ENCODE measurements around the gene GIGYF2.

DNA sequence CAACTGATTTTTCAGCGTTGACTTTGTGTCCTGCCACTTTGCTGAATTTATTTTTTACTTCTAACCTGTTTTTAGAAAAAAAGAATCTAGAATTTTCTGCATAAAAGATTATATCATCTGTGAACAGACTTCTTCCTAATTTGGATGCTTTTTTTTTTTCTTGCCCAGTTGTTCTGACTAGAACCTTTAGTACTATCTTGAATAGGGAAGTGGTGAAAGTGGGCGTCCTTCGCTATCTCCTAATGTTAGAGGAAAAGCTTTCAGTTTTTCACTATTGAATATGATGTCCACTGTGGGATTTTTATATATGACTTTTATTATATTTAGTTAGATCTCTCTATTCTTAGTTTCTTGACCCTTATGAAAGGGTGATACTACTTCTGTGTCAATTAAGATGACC is 105.0 kb downstream of the GIGYF2 start:
- TF ChIP-seq, protein P1, sequence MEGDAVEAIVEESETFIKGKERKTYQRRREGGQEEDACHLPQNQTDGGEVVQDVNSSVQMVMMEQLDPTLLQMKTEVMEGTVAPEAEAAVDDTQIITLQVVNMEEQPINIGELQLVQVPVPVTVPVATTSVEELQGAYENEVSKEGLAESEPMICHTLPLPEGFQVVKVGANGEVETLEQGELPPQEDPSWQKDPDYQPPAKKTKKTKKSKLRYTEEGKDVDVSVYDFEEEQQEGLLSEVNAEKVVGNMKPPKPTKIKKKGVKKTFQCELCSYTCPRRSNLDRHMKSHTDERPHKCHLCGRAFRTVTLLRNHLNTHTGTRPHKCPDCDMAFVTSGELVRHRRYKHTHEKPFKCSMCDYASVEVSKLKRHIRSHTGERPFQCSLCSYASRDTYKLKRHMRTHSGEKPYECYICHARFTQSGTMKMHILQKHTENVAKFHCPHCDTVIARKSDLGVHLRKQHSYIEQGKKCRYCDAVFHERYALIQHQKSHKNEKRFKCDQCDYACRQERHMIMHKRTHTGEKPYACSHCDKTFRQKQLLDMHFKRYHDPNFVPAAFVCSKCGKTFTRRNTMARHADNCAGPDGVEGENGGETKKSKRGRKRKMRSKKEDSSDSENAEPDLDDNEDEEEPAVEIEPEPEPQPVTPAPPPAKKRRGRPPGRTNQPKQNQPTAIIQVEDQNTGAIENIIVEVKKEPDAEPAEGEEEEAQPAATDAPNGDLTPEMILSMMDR (IDR thresholded peaks at IDR 0.05; ENCODE audit: low read depth, low read length, missing input control): no peak
- TF ChIP-seq EGR1 (IDR thresholded peaks at IDR 0.05; ENCODE audit: low read depth in 2 of 2) (no peak), FOXA1 (IDR thresholded peaks at IDR 0.05) (no peak), TAF1 (conservative IDR thresholded peaks at IDR 0.05) (no peak), RAD21 (IDR thresholded peaks at IDR 0.05) (no peak), GABPA (IDR thresholded peaks at IDR 0.05 in 1 of 2, conservative IDR thresholded peaks at IDR 0.05 in 1 of 2) (no peak), SP1 (IDR thresholded peaks at IDR 0.05) (no peak), RXRA (IDR thresholded peaks at IDR 0.05) (no peak)
- TF ChIP-seq, protein P2, sequence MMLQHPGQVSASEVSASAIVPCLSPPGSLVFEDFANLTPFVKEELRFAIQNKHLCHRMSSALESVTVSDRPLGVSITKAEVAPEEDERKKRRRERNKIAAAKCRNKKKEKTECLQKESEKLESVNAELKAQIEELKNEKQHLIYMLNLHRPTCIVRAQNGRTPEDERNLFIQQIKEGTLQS (IDR thresholded peaks at IDR 0.05): no peak
- TF ChIP-seq, protein P3, sequence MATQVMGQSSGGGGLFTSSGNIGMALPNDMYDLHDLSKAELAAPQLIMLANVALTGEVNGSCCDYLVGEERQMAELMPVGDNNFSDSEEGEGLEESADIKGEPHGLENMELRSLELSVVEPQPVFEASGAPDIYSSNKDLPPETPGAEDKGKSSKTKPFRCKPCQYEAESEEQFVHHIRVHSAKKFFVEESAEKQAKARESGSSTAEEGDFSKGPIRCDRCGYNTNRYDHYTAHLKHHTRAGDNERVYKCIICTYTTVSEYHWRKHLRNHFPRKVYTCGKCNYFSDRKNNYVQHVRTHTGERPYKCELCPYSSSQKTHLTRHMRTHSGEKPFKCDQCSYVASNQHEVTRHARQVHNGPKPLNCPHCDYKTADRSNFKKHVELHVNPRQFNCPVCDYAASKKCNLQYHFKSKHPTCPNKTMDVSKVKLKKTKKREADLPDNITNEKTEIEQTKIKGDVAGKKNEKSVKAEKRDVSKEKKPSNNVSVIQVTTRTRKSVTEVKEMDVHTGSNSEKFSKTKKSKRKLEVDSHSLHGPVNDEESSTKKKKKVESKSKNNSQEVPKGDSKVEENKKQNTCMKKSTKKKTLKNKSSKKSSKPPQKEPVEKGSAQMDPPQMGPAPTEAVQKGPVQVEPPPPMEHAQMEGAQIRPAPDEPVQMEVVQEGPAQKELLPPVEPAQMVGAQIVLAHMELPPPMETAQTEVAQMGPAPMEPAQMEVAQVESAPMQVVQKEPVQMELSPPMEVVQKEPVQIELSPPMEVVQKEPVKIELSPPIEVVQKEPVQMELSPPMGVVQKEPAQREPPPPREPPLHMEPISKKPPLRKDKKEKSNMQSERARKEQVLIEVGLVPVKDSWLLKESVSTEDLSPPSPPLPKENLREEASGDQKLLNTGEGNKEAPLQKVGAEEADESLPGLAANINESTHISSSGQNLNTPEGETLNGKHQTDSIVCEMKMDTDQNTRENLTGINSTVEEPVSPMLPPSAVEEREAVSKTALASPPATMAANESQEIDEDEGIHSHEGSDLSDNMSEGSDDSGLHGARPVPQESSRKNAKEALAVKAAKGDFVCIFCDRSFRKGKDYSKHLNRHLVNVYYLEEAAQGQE (IDR thresholded peaks at IDR 0.05): no peak
